Gastroesophageal sphincter (tissue), 3 donors: ENCODE measurements around the gene UNC13B.

ENCODE experiments used
- EP300 ChIP-seq: sonication (generic); formaldehyde crosslinking; IDR thresholded peaks from one replicate; pipeline ENCODE4 v1.6.1; 2017; ENCODE audit warnings: antibody characterized with exemption, mild to moderate bottlenecking
- POLR2A ChIP-seq, 2 donors: fragments of 450-650 bp; IDR thresholded peaks; one replicate each; pipeline ENCODE4 v1.6.1; 2017; ENCODE audit warnings: antibody characterized with exemption in 2 of 2, mild to moderate bottlenecking in 2 of 2, moderate library complexity in 1 of 2
- POLR2AphosphoS5 ChIP-seq: sonication (generic); formaldehyde crosslinking; IDR thresholded peaks from one replicate; pipeline ENCODE4 v1.6.1; 2017; ENCODE audit warnings: antibody characterized with exemption
- TF ChIP-seq, protein P1 (sequence below), 4 experiments: fragments of 200-600 bp in 2 of 4; fragments of 450-650 bp in 2 of 4; sonication (generic) in 1 of 4; IDR thresholded peaks; one replicate each; pipeline ENCODE4 v1.5.1; 2017 to 2019; ENCODE audit warnings: antibody characterized with exemption in 4 of 4, mild to moderate bottlenecking in 2 of 4, moderate library complexity in 2 of 4

DNA sequence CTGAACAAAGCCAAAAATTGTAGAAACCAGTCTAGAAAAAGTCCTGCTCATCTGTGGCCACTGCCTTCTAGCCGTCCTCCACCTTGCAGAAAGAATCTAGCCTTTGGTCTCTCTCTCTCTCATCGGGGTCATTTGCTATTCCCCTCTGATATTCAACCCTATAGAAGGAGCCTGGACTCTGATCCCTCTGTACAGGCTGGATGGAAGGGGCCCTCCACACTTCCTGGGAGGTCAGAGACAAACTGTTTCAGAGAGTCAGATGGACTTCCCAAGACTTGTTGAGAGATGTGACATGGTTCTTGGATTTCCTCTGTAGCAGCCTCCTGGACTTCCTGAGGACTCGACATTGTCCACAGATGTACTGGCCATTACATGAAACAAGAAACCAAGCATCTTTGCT, 243.1 kb downstream of the UNC13B start:
- TF ChIP-seq POLR2A (IDR thresholded peaks at IDR 0.05), result no peak
- TF ChIP-seq, protein P1, sequence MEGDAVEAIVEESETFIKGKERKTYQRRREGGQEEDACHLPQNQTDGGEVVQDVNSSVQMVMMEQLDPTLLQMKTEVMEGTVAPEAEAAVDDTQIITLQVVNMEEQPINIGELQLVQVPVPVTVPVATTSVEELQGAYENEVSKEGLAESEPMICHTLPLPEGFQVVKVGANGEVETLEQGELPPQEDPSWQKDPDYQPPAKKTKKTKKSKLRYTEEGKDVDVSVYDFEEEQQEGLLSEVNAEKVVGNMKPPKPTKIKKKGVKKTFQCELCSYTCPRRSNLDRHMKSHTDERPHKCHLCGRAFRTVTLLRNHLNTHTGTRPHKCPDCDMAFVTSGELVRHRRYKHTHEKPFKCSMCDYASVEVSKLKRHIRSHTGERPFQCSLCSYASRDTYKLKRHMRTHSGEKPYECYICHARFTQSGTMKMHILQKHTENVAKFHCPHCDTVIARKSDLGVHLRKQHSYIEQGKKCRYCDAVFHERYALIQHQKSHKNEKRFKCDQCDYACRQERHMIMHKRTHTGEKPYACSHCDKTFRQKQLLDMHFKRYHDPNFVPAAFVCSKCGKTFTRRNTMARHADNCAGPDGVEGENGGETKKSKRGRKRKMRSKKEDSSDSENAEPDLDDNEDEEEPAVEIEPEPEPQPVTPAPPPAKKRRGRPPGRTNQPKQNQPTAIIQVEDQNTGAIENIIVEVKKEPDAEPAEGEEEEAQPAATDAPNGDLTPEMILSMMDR (IDR thresholded peaks at IDR 0.05), result no peak
- TF ChIP-seq POLR2AphosphoS5, result no peak
- no peak for TF ChIP-seq EP300
